Caki2 (cell line): ENCODE results near the gene NHSL2. TPM values are rescaled to one million over a fixed set of nuclear protein-coding genes. Genes with fewer than 3 reads are reported as not detected.

ENCODE experiments used
- DNase-seq: peaks from one replicate; pipeline ENCODE4 v3.0.0-alpha.2; 2015; ENCODE audit warnings: low read depth
- in situ Hi-C: cut with HindIII; loops from 2 replicates; pipeline ENCODE4 v1.10.0; 2016; ENCODE audit warnings: low sequenced_read_pairs, low pct_unique_long_range_greater_than_20kb, mixed read lengths
- total RNA-seq: library from RNA; depleted of rRNA; stranded (reverse); fragments of >200 nt; shearing (Covaris generic); gene quantifications from 2 replicates; pipeline ENCODE4 v1.2.3, GENCODE V29; 2014; ENCODE audit warnings: low replicate concordance

Gene NHSL2
- total RNA-seq, 1 experiment from 2014 or later, result 0.07 TPM

DNA sequence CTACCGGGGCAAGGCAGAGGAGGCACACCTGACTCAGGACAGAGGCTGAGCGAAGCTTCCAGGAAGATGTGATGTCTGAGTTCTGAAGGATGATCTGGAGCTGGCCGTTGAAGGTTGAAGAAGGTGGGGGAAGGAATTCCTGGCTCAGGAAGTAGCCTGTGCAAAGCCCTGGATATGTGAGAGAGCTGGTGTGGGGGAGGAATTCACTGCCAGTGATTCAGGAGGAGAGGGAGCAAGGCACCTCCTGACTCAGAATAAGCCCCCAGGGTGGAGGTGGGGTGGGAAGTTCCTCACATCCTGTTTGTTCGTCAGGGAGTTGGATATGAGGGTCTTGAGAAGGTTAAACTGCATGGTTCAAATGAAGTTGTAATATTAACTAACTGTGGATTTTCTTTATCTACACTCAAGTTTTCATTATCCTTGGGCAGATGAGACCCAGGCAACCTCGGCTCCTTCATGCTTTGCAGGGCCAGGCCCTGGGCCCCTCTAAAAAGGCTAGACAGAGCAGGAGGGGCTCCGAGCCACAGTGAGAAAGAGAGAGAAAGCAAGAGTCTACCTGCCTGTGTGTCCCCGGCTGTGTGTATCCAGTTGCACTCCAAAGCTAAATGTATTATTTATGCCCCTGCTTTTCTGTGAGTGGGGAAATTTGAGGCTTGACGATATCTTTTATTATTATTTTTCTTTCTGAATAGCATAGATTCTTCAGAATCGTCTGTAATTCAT, 7.1 kb downstream of the NHSL2 start:
- in situ Hi-C loops, result no loop called here
- no peak for DNase-seq

DNA sequence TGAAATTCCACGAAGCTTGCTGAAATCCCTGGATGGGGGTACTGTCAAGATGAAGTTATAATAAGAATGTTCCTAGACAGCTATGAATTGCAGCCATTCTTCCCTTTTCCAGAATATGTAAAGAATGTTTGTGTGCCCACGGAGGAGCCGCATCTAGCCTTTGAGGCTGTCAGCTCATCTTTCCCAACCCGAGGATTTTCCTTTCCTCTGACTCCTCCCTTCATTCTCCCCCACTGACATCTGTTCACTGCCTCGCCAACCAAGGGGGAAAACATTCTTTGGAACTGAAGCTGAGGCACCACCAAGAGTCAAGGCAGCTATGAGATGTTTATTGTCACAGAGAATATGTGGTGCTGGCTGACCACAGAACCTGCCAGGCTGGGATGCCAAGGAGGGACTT, 8.8 kb downstream of the NHSL2 start:
- in situ Hi-C loops, result no loop called here

DNA sequence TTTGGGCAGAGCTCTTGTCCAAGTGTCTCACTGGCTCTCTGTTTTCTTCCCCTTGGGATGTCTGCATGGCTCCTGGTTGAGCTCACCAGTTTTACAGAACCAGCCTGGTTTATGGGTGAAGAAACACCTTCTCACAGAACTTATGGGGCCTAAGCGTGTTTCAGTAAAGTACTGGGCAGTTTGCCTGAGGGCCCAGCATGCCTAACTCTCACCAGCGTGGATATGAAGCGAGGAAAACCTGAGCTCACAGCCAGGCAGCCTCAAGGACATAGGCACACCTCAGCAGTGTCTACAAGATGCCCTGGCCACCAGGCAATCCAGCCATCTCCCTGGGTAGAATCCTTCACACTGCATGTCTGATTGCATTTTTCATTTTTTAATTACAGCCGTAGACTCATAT, 9.2 kb downstream of the NHSL2 start:
- no peak for DNase-seq
- in situ Hi-C loops, result no loop called here

More for the DNA sequence above, 8.8 kb downstream of the NHSL2 start:
- no peak for DNase-seq

DNA sequence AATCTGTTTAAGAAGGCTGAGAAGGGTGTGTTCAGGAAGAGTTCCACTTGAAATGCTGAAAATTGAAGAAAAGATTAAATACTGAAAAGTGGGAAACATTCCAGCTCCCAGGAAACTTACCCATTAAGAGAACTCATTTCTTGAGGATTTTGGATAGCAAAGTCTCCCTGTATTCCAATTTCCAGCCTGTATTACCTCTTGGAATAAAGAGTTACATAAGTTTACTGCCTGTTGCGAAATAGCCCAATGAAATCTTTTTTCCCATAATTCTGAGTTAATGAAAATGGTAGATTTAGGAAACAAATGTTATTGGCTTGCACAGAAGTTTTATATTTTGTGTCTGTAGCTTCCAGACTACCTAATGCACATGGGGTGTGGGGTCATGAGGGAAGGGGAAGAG, 12.0 kb downstream of the NHSL2 start:
- in situ Hi-C loops, result no loop called here
- DNase-seq, result no peak

DNA sequence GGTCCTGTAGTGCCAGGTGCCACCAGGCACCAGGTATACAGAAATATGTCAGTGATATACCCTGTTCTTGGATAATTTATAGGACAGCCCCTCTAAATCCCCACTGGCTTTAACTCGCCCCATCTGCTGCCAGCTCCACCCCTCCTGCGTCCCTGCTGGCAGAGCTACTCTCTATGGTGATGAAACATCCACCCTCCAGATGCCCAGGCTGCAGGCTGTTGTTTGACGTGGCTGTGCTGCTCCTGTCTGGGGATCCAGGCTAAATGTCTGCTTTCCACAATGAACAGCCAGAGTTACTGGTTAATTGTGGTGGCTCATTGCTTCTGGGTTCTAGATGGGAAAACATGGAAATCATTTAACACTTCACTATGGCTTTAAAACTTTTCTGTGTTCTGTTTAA, 12.9 kb downstream of the NHSL2 start:
- in situ Hi-C loops, result no loop called here
- DNase-seq, result no peak

DNA sequence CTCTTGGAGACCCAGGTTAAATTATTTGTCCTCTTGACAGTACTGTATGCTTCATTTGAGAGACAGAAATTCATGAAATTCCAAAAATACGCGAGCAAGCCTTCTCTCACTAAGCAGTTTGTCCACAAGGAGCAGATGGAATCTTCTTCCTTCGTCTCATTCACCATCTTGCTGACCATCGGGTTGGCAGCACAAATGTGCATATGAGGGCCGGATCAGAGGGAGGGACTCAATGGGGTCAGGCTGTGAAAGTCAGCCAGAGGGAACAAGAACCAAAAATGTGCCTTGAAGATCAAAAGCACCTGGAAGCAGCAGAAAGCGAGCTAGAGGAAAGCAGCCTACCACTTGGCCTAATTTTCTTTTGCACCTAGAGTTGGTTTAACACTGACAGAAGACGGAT, 16.4 kb downstream of the NHSL2 start:
- DNase-seq, result no peak
- in situ Hi-C loops, result no loop called here

DNA sequence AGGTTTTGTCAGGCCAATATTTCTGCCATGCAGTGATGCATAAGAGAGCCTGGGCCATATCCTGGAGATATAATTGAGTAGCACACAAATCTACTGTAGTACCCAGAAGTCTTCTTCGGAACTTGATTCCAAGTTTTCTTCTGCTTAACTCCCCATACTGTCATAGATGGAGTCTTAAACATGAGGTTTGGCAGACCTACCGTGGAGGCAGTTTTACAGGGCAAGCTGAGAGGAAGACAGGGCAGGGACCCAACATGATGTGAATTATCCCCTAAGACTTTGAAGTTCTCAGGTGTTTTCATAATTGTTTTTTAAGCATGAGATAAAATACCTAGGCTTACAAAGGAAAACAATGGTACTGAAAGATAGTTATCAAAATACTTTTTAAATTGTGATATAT, 18.2 kb downstream of the NHSL2 start:
- no peak for DNase-seq
- in situ Hi-C loops, result no loop called here

DNA sequence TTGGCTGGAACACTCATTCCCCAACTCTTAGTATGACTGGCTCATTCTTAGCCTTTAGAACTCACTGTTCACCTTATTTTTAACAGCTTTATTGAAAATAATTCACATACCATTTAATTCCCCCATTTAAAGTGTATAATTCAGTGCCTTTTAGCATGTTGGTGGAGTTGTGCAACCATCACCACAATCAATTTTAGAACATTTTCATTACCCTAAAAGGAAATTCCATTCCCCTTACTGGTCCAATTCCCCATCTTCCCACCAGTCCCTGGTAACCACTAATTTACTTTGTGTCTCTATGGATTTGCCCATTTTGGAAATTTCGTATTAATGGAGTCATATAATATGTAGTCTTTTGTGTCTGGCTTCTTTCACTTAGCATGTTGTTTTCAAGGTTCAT, 19.7 kb downstream of the NHSL2 start:
- DNase-seq, result no peak
- in situ Hi-C loops, result no loop called here

DNA sequence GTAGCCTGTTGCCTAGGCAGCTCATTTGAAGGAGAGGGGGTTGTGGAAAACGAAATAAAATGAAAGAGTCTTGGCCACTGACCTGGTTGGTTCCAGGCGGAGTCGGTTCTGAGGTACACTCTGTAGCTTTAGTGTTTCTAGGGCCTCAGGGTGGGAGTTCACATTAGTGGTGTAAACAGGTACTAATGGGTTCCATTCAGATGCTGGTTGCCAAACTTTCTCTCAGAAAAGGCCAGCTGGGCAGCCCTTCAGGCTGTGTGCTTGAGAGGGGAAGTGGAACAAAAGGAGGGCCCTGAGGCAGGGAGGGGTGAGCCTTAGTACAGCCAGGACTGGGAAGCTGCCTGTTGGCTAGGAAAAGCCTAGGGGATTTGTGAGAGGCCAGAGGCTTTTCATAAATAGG, 24.8 kb downstream of the NHSL2 start:
- in situ Hi-C loops, result no loop called here
- no peak for DNase-seq

DNA sequence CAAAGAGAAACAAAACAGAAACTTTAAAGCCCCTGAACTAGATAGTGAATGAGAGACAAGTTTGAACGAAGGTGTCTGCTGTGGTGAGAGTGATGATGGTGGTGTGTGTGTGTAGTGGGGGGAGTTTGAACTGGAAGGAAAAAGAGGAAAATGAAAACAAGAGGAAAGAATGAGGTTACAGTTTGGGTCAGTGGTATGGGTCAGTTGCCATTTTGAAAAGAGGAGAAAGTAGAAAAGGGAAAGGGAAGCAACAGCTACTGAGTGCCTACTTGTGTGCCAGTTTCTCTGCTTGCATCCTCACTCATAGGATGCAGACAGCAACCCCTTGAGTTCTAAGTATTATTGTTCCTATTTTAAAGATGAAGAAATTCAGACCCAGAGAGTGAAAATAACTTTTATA, 26.0 kb downstream of the NHSL2 start:
- DNase-seq, result no peak
- in situ Hi-C loops, result no loop called here

DNA sequence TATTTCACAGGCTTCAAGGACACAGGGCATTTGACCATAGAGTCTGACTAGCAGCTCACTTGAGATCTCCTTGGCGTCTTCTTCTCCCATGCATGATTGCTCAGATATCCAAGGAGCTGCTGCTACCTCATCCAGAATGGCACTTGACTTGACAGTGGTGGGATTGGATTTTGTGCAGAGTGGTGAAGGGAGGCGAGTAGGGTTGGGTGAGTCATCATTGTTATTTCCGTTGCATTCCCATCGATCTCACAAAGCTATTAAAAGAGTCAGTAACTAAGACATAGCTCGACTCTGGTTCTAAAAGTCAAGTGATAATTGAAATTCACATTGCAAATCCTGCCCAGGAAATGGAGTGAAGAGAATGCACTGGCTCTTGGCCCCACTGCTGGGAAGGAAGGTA, 27.7 kb downstream of the NHSL2 start:
- DNase-seq, result no peak

DNA sequence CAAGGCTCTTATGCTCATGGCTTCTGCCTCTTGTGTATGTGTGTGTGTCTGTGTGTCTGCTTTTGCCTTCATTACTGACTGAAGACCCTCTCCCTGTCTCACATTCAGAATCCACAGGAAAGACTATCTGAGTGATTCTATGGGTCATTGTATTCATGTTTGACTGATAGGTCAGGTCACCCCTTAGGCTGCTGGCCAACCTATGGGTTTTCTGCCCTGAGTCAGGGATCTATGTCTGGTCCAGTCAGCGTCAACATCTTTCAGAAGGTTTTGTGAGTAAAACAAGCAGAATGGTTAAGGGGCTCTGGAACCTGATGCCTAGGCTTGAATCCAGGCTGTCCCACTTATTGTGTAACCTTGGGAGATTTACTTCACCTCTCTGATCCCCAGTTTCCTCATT, 30.5 kb downstream of the NHSL2 start:
- no peak for DNase-seq
- in situ Hi-C loops, result no loop called here

More for the DNA sequence above, 27.7 kb downstream of the NHSL2 start:
- in situ Hi-C loops, result no loop called here

DNA sequence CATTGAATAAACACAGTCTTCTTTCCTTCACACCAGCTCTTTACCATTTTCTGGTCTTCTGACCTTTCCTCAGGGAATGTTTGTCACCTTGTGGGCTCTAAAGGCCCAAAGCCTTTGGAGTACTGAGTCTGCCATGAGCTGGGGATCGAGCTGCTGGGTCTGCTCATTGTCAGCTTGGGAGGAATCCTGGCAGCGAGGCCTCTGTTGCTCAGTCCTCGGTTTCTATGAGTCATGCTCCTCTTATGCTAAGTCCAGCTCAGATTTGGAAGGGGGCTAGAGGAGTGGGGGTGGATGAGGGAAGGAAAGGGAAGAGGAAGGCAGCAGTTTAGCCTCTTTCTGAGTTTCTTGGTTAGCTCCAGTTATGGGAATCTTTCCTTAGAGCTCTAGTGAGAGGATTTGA, 31.1 kb downstream of the NHSL2 start:
- no peak for DNase-seq
- in situ Hi-C loops, result no loop called here

DNA sequence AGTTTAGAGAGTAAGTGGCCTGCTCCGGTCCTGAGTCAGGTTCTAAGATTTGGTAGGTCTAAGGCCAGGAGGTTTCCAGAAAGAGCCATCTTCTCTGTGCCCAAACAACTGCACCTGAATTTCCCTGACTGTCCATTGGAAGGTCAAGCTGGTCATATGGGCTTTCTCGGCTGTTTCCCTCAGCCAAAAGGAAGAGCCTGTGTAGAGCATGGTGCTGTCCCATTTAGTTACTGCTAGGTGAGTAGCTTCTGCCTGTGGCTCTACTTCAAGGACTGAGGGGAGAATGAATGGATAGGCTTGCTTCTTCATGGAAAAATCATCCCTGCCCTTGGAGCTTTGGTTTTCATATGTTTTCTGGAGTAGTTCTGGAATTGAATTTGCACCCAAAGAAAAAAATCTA, 33.7 kb downstream of the NHSL2 start:
- in situ Hi-C loops, result no loop called here
- no peak for DNase-seq

DNA sequence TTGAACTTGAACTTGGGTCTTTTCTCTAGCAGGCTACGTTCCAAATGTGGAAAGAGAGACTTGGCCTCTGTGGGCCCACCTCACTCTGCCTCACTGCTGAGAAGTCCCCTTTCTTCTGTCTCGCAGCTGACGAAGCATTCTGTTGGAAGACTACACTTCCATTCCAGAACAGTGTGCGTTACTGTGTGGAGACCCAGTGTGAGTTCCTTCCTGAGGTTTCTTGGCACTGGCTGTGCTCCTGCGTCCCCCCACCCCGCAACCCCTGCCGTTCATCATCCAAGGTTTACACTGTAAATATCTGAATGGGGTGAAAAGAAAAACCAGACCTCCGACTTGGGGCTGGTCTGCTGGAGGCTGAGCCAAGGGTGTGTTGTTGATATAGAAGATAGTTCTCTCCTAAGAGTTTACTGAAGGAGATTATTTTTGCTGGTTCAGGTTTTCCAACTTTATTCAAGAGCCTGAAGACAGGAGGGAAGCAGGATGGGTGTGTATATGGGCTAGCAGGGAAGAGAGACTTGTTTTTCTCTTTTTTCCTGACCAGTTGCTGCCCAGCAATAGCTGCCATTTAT, 34.7 kb downstream of the NHSL2 start:
- DNase-seq, result no peak
- in situ Hi-C loops, result no loop called here

DNA sequence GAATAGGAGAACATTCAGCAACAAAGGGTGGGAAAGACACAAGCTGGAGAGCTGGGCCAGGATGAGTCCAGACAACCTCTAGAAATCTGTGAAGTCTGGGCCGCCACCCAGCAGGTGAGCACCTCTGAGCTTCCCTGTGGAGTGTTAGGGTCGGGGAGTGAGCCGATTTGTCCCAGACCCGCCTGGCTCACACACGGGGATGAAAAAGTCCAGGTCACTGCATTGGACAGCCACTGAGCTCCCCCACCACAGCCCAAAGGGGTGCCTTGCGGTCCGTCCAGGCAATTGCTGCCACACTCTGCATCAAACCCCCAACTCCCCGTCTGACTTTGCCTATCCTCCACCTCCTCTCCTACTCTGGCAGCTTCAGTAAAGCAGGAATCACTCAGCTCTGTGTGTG, 38.7 kb downstream of the NHSL2 start:
- no peak for DNase-seq
- in situ Hi-C loops, result no loop called here

DNA sequence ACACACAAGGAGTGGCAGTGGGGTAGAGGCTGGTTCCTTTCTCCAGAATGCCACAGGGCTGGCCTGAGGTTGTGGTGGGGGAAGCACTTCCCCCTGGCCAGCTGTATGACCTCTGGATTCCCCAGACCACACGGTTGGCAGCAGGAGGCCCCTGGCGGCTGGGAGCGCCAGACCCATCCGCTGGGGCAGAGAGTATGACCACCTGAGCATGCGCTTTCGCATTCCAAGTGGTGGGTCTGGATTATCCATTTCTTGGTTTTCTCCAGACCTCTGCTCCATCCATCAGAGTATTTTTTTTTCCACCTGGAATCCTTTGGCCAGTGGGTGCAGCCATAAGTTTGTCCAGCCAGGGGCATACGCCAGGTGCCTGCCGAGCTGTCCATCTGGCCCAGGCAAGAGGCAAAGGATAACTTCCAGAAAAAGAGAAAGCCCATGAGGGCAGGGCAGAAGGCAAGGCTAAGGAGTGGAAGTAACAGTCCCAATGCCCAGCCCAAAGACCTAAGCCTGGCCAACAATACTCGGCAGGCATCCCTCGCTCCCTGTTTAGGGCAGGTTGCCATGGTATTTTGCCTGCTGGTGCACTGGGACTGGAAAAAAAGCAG, 39.3 kb downstream of the NHSL2 start:
- in situ Hi-C loops, result no loop called here

DNA sequence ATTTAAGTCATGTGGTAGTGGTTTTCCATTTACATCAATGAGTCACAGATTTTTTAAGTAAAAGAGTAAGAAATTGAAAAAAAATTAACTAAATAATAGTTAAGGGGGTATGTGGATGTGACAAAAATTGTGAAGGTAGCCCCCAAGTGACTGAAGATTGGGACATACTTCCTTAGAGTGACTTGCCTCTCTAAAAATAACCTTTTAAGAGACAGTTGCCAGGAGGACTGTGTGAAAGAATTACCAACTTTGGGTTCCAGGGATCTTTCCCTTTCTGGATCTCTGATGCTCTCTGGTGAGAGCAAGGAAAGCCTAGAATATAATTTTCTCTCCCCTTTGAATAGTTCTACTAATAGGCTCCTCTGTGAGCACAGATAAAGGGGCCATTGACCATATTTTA, 42.7 kb downstream of the NHSL2 start:
- in situ Hi-C loops, result no loop called here
- no peak for DNase-seq

More for the DNA sequence above, 39.3 kb downstream of the NHSL2 start:
- no peak for DNase-seq

DNA sequence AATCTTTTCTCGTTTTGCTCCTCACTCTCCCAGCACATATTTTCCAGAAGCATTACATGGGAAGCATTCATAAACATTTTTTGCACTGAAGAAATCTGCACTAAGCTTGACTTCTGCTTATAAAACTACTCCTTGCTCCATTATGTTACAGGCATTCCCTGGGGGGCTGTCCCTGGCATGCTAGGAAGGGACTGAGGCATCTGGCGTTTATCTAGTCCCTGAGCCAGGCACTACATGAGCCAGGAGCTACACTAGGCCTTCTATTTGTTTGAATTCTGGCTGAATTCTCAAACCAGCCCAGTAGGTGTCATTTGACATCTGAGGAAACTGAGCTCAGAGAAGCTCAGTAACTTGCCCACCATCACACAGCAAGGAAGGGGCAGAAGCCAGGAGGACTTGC, 43.3 kb downstream of the NHSL2 start:
- DNase-seq, result no peak
- in situ Hi-C loops, result no loop called here

DNA sequence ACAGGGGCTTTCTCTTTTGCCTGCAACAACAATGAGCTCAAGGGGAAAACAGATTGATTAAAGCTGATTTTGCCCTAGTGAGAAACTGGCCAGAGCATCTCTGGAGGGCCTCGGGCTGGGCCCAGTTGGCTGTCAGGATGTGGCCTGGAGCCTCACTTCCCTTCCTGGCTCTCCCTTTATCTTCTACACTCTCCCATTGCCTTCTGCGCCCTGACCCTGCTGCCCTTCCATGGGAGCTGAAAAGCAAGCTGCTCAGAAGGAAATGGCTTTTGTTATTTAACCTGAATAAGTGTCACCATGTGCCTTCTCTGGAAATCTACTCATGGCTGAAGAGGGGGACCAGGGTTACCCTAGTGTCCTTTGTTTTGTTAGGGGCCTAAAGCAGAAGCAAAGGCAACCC, 43.8 kb downstream of the NHSL2 start:
- in situ Hi-C loops, result no loop called here

More for the DNA sequence above, 43.8 kb downstream of the NHSL2 start:
- DNase-seq, result no peak
